SKM-1 treated with dmso at 0.1 percent for 144 hours (cell line): ENCODE data around the gene CELSR1.
A peak's percentile ranks its signal among the peaks of the same experiment; 100 is the strongest.
"Not testable (repeated sequence)": the region's sequence is repeated elsewhere in the genome, so short reads cannot be mapped to it uniquely, and the experiment has no call there.

Source experiments
- DNase-seq: peaks from one replicate; lab custom pipeline; 2025; ENCODE audit not compliant: unreplicated experiment; lab: John Stamatoyannopoulos, UW

The CELSR1 gene

DNA sequence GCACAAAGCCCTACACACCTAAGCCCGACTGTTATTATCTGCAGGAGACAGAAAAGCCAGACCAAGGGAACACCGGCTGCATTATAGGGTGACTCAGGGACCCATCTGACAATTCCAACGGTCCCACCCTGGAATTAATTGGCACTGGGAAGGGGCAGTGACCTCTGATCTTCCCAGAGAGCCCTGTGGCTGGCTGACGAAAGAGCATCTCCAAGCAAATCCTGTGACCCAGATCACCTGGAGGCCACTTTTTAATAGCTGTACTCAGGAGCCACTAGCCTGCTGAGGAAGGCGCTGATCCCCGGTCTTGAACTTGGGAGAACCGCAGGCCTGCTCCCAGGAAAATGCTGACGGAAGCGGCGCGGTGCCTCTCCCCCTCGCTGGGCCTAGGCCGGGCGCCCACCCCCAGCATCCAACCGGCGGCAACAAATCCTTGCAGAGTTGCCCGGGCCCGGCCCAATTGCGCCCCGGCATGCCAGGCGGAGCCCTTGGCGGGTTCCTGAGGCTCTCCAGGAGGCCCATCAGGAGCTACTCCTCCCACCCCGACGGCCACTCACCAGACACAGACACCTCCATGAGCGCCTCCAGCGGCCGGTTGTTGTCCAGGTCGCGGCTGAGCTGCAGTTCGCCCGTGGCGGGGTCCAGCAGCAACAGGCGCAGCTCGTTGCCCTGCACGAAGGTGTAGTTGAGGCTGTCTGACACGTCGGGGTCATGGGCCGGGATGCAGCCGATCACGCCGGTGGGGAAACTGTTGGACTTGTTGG is 4.2 kb downstream of the CELSR1 start:
- no peak for DNase-seq

DNA sequence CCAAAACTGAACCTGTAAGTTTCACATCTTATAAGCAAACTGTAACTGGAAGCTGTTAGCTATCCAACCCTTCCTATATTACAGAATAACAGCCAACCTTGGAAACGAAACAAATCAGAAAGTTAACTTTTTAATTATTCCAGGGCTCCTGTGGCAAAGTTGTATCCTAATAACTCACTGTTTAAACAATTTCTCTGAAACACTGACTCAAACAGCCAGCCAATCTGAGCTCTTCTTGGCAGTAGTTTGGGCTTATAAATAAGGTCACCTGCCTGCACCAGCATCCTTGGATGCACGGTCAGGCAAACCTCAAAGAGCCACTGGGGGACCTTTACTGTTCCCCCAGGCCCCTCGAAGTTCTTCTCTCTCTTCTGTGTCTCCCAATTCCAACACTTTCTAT is 5.0 kb downstream of the CELSR1 start:
- DNase-seq = no peak

DNA sequence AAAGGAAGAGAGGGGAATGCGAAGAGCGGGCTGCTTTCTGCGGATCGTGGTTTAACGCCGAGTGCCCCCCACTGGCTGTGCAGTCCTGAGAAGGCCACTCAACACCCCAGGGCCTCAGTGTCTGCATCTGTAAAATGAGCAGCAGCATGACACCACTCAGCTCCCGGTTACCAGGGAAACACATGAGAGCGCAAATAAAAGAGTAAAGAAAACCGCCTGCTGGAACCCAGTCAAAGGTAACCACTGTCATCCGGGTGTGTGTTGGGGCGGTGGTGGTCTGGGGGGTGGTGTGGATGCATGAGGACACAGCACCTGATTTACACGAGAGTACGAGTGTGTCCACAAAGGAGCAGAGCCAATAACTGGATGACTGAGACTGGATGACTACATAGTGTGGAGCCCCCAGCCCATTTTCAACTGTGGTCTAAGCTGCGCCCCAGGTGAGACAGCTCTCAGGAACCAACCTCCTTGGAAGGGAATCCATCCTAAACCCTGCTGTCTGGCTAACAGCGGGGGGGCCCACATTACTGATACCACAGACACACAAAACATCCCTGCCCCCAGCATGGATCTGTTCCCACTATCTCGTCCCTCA is 5.7 kb downstream of the CELSR1 start:
- no peak for DNase-seq

DNA sequence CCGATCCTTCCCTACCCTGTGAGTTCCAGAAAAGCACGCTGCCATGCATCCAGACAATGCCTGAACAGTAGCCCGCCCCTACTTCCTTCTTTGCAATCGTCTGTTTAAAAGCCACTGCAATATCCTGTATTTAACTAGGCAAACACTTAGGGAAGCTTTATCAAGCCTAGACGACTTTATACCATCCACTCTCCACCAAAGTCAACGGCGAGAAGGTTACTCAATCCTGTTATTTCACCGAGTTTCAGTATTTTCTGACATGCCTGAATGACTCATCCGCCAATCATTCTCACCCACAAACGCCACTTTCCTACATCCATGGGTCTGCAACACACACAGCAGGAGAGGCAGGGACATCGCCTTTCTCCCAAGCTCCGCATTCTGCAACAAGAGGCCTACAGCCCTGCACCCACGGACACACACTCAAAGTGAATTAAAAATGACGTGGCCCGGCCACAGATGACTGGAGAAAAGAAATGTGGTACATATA is 9.3 kb downstream of the CELSR1 start:
- DNase-seq = peak; percentile 94

DNA sequence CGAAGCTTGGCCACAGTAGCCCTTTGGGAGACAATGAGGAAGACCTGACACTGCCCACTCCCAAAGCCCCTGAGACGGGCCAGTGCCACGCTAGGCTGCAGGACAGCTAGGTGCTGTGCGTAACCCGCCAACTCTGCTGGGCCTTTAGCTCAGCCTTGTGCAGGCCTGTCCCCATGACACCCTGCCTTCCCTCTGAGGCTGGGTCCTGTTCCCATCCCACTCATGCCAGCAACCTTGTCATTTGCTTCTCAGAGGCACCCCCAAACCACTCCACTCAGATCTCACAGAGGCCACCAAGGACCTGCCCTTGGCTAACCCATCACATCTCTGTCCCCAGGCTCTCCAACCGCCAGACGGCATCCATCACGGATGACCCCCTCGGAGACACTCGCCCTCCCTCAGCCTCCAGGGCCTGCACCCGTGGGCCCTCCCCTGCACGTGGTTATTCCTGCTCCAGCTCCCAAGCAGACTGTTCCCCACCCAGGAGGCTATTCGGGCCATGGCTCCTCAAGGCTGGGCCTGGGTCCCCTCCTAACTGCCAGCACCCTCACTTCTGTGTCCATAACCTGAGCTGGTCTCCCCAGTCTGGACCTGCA is 11.1 kb downstream of the CELSR1 start:
- no peak for DNase-seq

DNA sequence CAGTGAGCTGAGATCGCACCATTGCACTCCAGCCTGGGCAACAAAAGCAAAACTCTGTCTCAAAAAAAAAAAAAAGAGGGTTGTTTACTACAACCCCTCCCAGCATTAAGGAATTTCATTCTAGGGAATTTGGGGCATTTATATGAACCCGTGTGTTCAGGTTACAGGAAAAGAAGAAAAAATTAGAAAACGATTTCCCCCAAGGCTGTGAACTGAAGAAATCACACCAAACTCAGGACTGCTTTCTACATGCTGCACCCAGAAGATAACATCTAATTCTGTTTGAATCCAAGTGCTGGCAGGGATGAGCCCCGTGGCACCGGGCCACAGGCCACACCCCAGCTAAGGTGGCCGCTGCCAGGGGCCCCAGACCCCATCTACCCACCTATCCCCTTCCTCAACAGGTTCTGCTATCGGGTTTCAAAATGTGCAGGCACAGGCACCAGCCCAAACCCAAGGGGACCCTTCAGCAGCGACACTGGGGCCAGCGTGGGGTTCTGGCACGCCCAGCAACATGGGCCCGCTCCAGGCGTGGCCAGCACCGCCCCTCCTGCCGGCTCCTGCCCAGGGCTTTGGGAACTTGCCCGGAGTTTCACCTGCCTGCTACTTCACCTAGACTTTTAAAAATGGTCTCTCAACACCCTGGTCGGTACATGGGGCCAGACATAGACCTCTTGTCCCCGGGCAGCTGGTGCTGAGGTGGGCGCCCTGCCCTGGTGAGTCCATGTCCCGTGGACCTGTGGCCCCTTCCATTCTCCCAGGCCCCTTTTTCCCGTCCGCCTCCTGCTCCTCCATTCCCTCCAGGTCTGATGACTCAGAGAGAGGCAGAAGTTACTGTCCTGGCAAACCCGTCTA is 11.8 kb downstream of the CELSR1 start:
- no peak for DNase-seq

DNA sequence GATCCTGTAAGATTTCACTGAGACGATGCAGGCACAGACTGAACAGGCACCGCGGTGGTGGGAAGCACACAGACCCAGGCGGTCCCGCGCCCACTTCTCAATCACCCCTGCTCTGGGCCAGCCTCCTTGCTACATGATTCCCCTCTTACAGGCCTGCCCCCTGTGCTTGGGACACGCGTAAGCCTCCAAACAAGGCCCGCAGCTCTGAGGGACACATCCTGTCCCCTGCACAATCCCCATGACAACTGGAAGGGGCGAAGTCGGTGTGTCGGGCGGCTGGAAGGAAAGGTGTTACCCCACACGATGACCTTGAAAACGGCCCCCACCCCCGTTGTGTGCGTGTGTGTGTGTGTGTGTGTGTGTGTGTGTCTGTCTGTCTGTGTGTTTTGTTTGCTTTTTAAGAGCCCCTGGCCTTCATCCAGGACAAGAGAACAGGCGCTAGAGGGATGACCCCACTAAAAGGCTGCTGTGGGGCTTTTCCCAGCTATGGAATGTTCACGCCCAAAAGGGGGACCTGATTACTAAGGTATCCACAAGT is 13.1 kb downstream of the CELSR1 start:
- DNase-seq = no peak

DNA sequence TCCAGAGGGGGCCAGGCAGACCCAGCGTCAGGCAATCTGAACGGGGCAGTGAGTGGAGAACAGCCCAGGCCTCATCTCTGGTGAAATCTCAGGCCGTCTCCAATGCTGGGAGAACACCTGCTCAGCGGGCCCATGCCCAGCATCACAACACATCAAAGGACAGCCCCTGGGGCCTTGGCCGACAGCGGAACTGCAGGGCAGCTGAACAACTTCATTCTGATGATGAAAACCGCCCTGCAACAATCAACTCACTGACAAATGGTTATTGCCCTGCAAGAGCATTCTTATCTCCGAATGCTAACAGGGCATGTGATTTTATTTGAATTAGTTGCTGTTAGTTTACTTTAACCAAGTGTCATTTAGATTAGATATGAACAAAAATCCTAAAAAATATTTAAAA is 14.6 kb downstream of the CELSR1 start:
- no peak for DNase-seq

DNA sequence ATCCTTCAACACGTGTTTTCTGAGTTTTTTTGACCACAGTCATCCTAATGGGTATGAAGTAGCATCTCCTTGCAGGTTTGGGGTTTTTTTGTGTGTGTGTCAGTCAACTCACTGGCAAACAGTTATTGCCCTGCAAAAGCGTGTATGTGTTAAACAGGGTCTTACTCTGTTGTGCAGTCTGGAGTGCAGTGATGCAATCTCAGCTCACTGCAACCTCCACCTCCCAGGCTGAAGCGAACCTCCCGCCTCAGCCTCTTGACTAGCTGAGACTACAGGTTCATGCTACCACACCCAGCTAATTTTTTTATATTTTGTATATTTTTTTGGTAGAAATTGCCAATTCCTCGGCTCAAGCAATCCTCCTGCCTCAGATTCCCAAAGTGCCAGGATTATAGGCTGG is 15.4 kb downstream of the CELSR1 start:
- no peak for DNase-seq

DNA sequence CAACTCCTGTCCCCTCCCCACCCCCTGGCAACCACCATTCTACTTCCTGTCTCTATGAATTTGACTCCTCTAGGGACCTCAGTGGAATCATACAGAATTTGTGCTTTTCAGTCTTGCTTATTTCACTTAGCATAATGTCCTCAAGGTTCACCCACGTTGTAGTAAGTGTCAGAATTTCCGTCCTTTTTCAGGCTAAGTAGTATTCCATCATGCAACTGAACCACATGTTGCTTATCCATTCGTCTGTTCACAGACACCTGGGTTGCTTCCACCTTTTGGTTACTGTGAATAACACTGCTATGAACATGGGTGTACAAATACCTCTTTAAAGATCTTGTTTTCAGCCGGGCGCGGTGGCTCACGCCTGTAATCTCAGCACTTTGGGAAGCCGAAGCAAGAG is 16.5 kb downstream of the CELSR1 start:
- DNase-seq = no peak

DNA sequence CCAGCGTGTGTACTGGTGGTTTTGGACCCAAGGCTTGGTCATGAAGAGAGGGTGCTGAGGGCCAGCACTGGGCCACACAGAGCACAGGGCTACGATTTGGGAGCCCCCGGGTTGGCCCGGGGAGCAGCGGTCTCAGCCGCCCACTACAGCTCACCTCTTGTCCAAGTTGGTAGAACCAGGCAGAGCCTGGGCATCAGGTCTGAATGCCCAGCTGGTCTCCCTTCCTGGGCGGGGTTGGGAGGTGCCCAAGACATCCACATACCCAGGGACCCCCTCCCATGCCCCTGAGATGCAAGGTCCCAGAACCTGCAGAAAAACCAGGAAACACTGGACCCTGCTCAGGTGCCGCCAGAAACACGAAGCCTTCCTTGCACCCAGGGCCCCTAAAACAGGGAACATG is 18.0 kb downstream of the CELSR1 start:
- no peak for DNase-seq

DNA sequence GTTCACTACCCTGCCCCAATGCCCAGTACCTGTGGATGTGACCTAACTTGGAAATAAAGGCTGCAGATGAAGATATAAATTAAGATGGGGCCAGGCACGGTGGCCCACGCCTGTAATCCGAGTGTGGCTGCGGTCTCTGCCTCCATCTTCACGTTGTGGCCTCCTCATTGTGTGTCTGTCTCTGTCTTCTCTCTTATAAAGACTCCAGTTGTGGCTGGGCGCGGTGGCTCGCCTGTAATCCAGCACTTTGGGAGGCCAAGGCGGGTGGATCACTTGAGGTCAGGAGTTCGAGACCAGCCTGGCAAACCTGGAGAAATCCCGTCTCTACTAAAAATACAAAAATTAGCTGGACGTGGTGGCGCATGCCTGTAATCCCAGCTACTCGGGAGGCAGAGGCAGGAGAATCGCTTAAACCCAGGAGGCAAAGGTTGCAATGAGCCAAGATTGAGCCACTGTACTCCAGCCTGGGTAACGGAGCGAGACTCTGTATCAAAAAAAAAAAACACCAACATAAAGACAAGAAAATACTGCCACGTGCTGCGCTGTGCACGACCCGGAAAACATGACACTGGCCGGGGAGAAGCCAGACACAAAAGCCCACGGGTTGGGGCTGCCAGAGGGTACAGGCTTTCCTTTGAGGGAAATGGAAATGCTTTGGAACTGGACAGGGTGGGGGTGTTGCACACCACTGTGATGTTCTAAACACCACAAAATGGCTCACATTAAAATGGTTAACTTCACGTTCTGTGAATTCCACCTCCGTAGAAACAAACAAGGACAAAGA is 18.7 kb downstream of the CELSR1 start:
- DNase-seq = no peak

DNA sequence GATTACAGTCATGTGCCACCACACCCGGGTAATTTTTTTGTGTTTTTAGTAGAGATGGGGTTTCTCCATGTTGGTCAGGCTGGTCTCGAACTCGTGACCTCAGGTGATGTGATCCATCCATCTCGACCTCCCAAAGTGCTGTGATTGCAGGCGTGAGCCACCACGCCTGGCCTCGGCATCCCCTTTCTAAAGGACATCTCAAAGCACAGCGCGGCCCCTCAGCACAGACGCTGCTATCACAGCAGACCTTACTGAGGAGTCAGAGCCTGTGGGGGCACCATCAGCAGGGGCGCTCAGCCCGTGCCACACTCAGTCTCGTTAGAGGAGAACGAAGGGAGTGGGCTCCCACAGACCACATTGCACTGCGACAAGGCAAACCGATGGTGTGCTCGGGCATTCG is 19.4 kb downstream of the CELSR1 start:
- no peak for DNase-seq

DNA sequence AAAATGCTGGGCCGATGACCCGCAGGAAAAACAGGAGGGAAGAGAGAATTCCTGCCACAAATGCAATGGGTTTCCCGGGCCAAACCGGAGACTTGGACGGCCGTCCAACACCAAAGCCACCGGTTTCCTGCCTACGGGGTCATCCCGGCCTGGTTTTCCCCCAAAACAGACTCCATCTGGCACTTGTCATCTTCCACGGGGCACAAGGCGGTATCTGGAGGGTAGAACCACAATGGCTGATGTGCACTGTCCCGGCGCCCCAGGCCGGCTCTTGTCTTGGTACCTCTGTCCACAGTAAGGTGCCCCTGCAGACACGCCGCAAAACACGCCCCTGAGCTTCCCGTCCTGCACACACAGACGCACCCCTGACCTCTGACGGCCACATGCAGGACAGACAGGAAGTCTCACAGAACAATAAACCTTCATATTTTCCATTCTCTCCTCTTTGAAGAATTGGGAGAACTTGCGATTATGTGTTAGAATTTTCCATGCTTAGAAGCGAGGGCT is 20.1 kb downstream of the CELSR1 start:
- no peak for DNase-seq

DNA sequence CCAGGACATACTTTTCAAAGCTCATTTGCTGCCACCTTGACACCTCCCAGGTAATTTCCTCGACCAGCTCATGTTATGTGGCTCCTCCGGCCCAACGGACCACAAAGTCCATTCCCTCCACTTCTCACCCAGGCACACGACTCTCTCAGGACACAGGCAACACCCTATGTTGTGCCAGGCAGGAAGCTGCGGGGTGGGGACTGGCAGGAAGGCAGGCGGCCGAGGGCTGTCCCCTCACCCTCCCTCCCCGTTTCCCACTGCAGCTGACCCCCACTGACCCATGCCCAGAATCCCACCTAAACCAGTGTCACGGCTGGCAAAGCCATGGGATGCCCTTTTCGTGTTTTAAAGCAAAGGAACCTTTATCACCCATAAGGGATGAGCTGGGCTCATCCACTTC is 20.8 kb downstream of the CELSR1 start:
- no peak for DNase-seq

DNA sequence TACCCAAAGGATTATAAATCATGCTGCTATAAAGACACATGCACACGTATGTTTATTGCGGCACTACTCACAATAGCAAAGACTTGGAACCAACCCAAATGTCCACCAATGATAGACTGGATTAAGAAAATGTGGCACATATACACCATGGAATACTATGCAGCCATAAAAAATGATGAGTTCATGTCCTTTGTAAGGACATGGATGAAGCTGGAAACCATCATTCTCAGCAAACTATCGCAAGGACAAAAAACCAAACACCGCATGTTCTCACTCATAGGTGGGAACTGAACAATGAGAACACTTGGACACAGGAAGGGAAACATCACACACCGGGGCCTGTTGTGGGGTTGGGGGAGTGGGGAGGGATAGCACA is 21.3 kb downstream of the CELSR1 start:
- DNase-seq = not testable (repeated sequence)

DNA sequence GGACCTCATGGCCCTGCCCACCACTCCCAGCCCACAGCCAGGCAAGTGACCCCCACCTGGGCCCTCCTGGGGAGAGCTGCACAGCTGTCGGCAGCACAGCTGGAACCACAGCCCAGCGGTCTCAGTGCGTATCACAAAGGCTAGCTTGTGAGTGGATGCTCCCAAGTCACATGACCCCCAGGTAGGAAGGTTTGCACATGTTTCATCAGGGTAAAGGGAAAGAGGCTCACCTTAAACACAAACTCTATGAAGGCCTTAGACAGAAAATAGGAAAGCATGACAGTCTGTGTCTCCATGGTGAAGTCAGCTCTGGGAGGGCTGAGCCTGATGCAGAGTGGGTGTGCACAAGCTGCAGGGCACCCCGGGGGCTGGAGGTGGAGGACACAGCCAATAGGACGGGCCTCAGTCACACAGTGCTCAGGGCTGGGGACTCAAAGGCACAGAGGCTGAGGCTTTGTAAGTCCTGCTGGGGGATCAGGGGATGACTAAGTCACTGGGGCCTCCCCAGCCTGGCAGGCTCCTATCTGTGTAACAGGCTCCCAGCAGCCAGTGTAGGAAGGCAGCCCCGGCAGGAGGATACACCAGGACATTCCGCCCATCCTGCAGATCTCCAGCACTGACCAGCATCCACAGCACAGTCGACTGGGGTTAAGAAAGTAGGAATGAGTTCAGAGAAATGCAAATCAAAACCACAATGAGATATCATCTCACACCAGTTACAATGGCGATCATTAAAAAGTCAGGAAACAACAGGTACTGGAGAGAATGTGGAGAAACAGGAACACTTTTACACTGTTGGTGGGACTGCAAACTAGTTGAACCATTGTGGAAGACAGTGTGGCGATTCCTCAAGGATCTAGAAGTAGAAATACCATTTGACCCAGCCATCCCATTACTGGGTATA is 22.0 kb downstream of the CELSR1 start:
- DNase-seq = no peak

DNA sequence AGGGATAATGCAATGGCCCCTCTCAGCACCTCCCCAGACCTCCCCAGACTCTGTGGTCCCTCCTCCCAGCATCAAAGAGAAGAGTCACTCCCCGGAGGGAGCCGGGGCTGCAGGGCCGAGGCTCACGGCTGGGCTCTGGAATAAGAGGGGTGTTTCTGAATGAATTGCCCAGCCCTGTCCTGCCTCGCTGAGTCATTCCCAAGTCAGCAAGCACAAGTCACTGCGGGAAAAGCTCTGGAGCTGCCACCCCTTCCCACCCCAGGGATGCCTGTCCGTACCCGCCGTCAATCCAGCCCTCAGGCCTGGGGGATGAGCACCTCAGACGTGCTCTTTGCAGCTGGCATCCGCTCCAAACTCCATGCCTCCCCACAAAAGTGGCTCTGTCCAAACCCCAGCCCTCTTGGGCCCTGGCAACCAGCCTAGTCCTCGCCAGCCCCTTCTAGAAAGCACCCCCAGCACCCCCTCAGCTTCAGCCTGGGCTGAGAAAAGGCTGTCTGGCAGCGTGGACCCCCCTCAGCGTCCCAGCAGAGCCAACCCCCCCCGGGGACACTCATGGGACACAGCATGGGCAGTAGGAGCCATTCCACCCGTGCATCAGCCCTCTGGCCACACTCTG is 22.7 kb downstream of the CELSR1 start:
- no peak for DNase-seq
